Stimulated activated CD4-positive, alpha-beta T cell treated with anti-CD3 and anti-CD28 coated beads, Interleukin-2, amount 100 ng/mL, for 24 hours (primary cell): ENCODE data around the gene NOTCH3.
A peak's percentile ranks its signal among the peaks of the same experiment; 100 is the strongest.

Source experiments
- DNase-seq, 2 donors: peaks; one replicate each; pipeline ENCODE4 v3.0.0-alpha.2; 2020

NOTCH3 gene

DNA sequence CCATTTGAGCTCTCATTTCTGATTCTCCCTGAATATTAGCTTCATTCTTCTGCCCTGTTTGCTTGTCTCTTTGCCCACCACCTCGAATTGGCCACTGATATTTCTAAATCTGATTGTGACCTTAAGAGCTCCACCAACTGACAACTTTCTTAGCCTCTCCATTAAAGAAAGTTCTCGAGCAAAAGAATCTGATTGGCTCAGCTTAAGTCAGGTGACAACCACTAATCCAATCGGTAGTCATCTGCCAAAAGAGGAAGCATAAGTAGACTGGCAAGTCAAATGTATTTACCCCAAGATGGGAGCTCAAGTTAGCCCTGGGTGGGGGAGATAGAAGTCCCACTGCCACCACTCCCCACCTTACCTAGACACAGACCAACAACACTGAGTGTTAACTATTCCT lies 41.5 kb downstream of the NOTCH3 start:
- DNase-seq = no peak

DNA sequence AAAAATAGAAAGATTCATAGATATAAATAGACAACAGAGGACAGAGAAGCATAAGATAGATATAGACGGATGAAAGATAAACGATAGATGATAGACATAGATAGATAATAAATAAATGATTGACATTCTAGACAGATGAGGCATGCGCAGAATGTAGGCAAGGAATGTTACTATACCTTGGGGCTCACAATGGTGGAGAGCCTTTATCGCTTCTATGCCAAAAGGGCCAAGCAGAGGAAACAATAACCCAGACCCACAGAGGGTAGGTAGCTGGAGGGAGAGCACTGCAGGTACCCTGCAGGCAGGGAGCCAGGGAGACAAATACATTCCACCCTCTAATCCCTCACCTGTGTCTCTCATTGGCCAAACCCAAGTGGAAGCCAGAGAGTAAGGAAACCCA lies 44.4 kb downstream of the NOTCH3 start:
- no peak for DNase-seq

GRCh38 chr19:15155296-15155695 lies 45.5 kb downstream of the NOTCH3 start:
- DNase-seq = no peak

GRCh38 chr19:15154002-15154612 lies 46.7 kb downstream of the NOTCH3 start:
- peak; percentile 35 to 55 for DNase-seq

- DNase-seq = no peak
Measured at GRCh38 chr19:15149737-15150136, 51.1 kb downstream of the NOTCH3 start.

DNA sequence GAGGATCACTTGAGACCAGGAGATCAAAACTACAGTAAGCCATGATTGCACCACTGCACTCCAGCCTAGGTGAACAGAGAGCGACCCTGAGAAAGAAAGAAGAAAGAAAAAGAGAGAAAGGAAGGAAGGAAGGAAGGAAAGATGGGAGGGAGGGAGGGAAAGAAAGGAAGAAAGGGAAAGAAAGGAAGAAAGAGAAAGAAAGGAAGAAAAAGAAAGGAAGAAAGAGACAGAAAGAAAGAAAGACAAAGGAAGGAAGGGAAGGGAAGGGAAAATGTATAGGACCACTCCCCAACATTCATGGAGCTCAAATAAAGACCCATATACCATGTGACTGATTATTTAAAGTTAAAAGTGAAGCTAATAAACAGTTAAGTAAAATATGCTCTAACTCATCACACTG lies 53.7 kb downstream of the NOTCH3 start:
- DNase-seq = no peak

- DNase-seq = no peak
Measured at GRCh38 chr19:15144046-15144646, 56.6 kb downstream of the NOTCH3 start.

DNA sequence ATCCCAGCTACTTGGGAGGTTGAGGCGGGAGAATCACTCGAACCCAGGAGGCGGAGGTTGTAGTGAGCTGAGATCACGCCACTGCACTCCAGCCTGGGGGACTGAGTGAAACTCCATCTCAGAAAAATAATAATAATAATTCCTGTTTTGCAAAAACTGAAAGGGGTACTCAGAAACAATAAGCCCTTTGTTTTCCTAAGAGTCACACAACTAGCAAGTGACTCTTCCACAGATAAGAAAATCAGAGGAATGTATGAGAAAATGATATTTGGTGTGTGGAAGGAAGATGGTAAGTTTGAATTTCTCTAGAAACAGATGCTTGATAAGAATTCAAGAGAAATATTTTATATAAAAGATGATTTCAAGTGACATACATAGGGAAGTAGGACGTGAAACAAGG lies 58.5 kb downstream of the NOTCH3 start:
- DNase-seq = no peak

DNA sequence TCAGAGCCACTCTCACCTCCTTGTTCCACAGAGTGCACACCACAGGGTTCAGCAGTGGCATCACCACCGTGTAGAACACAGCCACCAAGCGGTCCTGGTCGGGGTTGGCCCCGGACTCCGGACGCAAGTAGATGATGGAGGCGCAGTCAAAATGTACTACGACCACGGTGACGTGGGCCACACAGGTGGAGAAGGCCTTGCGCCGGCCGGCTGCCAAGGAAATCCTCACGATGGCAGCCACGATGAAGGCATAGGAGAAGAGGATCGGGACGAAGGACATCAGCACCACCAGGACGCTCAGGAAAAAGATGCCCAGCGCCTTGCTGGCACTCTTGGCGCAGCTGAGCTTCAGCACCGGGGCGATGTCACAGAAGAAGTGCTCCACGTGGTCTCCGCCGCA lies 59.7 kb downstream of the NOTCH3 start:
- DNase-seq = no peak

- no peak for DNase-seq
Measured at GRCh38 chr19:15138427-15138826, 62.4 kb downstream of the NOTCH3 start.

- no peak for DNase-seq
Measured at GRCh38 chr19:15137777-15138176, 63.0 kb downstream of the NOTCH3 start.

- DNase-seq = no peak
Measured at GRCh38 chr19:15136234-15136954, 64.4 kb downstream of the NOTCH3 start.

DNA sequence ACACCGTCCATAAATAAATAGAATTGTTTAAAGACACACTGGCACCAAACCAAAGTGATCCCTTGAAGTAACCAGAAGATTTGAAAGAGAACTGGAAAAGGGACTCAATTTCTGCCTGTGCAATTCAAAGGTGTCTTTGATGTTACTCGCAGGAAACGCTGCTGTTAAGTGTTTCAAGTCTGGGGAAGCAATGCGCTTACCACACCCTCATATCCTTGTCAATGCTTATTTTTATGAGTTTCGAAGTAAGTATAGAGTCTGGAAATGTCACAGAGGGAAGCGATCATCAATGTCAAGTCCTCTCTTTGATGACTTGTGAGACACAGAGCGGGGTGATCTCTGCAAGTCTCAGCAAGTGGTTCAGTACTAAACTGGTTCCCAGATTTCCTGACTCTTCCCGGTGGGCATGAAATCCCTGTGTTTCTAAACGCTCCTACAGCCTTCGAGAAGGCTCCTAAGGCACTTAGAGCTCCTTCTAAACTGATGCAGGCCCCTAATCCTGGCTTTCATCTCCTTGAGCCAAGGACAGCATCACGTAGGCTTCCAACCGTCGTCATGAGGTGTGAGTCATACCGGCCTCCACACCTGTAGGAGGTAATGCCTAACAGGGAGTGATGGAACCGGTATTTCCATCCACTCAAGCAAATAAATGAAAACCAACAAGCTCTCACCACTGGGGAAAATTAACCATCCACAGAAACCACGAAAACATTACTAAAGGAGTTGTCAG lies 70.8 kb downstream of the NOTCH3 start:
- peak; percentile 41 to 51 for DNase-seq

GRCh38 chr19:15128162-15128770 lies 72.5 kb downstream of the NOTCH3 start:
- no peak for DNase-seq

GRCh38 chr19:15126131-15126910 lies 74.5 kb downstream of the NOTCH3 start:
- no peak for DNase-seq

GRCh38 chr19:15125232-15126067 lies 75.3 kb downstream of the NOTCH3 start:
- peak; percentile 98 for DNase-seq

DNA sequence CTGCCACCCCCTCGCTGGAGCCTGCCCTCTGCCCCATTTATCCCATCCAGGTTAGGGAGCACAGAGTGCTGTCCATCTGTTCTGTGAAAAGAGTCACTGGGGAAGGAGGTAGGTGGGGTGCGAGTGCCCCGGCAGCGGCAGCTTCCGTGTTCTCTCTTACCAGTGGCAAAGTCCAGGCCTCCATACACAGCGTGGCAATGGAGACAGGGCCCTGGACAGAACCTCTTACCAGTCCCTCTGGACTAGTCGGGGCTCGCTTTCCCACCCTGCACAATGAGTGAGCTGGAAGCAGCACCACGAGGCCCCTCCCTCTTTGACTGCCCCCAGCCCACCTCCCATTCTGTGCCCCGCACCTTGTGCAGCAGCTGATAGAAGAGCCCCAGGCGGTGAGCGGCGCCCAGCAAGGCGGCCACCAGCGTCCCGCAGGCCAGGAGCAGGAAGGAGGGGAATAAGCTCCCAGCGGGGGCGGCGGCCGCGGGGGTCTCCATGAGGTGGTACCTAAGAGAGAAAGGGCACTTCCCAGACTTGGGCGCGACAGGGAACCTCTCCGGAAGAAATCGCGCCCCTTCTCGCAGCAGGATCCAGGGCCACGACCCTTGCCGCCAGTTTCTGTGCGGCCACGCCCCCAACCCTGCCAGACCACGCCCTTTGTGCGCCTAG lies 76.1 kb downstream of the NOTCH3 start:
- DNase-seq = peak; percentile 23 to 92

- DNase-seq = no peak
Measured at GRCh38 chr19:15123900-15124299, 76.9 kb downstream of the NOTCH3 start.

DNA sequence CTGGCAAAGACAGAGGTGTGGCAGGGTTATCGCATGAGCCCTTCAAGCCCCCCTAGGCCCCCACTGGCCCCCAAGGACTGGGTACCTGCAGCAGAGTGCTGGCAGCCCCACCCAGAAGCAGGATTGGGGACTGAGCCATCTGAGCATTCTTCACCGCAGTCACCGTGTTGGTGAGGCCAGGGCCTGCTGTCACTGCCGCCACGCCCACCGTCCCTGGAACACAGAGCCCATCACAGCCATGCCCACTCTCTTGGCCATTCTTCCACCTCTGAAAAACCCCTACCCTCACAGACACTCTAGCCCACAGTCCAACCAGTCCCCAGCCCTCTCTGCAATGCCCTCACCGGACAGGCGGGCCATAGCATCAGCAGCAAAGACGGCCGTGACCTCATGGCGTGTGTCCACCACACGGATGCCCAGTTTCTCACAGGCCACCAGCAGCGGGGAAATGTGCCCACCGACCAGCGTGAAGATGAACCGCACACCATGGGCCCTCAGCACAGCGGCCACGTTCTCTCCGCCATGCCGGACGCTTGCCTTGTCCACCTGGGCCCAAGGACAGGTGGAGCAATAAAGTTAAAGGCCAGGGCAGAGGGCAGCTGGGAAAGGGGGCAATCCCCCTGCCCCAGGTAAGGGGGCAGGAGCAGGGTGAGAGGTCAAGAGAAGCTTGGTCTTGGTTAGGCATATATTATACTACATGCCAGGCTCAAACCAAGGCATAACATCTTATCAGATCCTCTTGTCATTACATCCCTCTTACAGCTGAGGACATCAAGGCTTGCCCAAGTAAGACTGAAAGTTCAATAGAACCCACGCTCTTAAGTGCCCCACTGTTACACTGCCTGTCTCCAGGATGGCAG lies 77.5 kb downstream of the NOTCH3 start:
- no peak for DNase-seq
